ENCODE data around the gene LRRC59. TPM values are rescaled to one million over a fixed set of nuclear protein-coding genes. Genes with fewer than 3 reads are reported as not detected.

LRRC59 gene
- total and polyA plus RNA-seq, 2 of the 13 experiments (the other 11 are each of a cell fraction or from before 2014, with no cell fraction given): 87.3 to 222 TPM

GRCh38 chr17:50380369-50381259 lies 16.7 kb downstream of the LRRC59 start (continued):
- TF ChIP-seq ZNF687 (CRISPR knock-in tag; IDR thresholded peaks at IDR 0.05): peak; percentile 15; the same call in 1 of the 2 replicates
- TF ChIP-seq FOXA1 (IDR thresholded peaks at IDR 0.05): no peak
- no peak for TF ChIP-seq FOXA1 (CRISPR knock-in tag; IDR thresholded peaks at IDR 0.05)
- no peak for TF ChIP-seq HOXA9 (CRISPR knock-in tag; IDR thresholded peaks at IDR 0.05; ENCODE audit: borderline replicate concordance)
- 0 out of 2 replicates have a peak, but pooled peaks have one; percentile 33 for TF ChIP-seq SMAD1 (CRISPR knock-in tag; IDR thresholded peaks at IDR 0.05; ENCODE audit: borderline replicate concordance, low read depth)
- TF ChIP-seq CEBPB (IDR thresholded peaks at IDR 0.05; ENCODE audit: borderline replicate concordance, low read depth, low read length): no peak
- TF ChIP-seq ZNF737 (CRISPR knock-in tag; IDR thresholded peaks at IDR 0.05; ENCODE audit: borderline replicate concordance): no peak
- no peak for TF ChIP-seq ZNF563 (CRISPR knock-in tag; IDR thresholded peaks at IDR 0.05)
- no peak for TF ChIP-seq KLF12 (CRISPR knock-in tag; IDR thresholded peaks at IDR 0.05; ENCODE audit: borderline replicate concordance)
- TF ChIP-seq RBFOX2 (IDR thresholded peaks at IDR 0.05; ENCODE audit: low read depth, low read length): no peak
- peak; percentile 25; the same call in 1 of the 2 replicates for TF ChIP-seq SP4 (CRISPR knock-in tag; IDR thresholded peaks at IDR 0.05)
- no peak for TF ChIP-seq ARNT (IDR thresholded peaks at IDR 0.05)
- 0 out of 2 replicates have a peak, but pooled peaks have one; percentile 33 for TF ChIP-seq CHD2 (IDR thresholded peaks at IDR 0.05; ENCODE audit: low read depth, low read length)
- no peak for TF ChIP-seq ISL2 (CRISPR knock-in tag; IDR thresholded peaks at IDR 0.05)
- no peak for TF ChIP-seq YEATS4 (CRISPR knock-in tag; IDR thresholded peaks at IDR 0.05; ENCODE audit: borderline replicate concordance)
- no peak for TF ChIP-seq NKX3-1 (CRISPR knock-in tag; IDR thresholded peaks at IDR 0.05)
- TF ChIP-seq RARG (CRISPR knock-in tag; IDR thresholded peaks at IDR 0.05; ENCODE audit: low read depth): no peak
- TF ChIP-seq GATA4 (IDR thresholded peaks at IDR 0.05; ENCODE audit: borderline replicate concordance, low read depth): no peak
- no peak for TF ChIP-seq ATF5 (CRISPR knock-in tag; IDR thresholded peaks at IDR 0.05; ENCODE audit: low read depth)
- TF ChIP-seq ARID5B (CRISPR knock-in tag; IDR thresholded peaks at IDR 0.05): no peak
- peak; percentile 43; the same call in 1 of the 2 replicates for TF ChIP-seq ZNF230 (CRISPR knock-in tag; IDR thresholded peaks at IDR 0.05)
- TF ChIP-seq SKI (IDR thresholded peaks at IDR 0.05; ENCODE audit: partially characterized antibody): no peak

Data from HepG2 (cell line).